ENCODE results near the gene UPF2.

DNA sequence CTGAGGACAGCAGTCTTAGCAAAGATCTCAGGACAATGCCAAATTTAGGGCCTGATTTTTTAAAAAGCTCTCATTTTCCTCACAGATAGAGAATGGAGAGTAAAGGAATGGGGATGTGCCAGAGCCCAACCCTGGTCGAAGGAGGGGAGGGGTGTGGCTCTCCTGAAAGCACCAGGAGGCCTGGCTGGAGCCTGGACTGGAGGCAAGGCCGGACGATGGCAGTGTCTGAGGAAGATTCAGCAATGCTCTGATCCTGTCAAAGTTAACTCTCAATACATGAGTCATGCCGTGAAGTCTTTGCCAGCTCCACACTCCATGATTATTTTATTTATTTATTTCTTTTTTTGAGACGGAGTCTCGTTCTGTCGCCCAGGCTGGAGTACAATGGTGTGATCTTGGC lies 108.3 kb downstream of the UPF2 start:
- no peak for TF ChIP-seq POLR2AphosphoS5 (IDR thresholded peaks at IDR 0.05; ENCODE audit: low read depth, low read length)
- no peak for TF ChIP-seq POLR2A (IDR thresholded peaks at IDR 0.05; ENCODE audit: low read depth, low read length)
- TF ChIP-seq TAF1 (IDR thresholded peaks at IDR 0.05; ENCODE audit: borderline replicate concordance, low read depth, low read length) = no peak

Data from GM12892 (cell line).